ENCODE results near the gene PMEPA1.

- TF ChIP-seq CTCF (conservative IDR thresholded peaks at IDR 0.05) (no peak), ZFX (IDR thresholded peaks at IDR 0.05) (no peak)
Measured at GRCh38 chr20:57679113-57679512, 30.7 kb downstream of the PMEPA1 start.
